ENCODE measurements around the gene KCND2.

- TF ChIP-seq CTCF (conservative IDR thresholded peaks at IDR 0.05), result no peak
- no peak for TF ChIP-seq ZFX (IDR thresholded peaks at IDR 0.05)
Measured at GRCh38 chr7:120320218-120320961, 47.4 kb downstream of the KCND2 start.

Measured in C4-2B (cell line).